K562 treated with DMSO at 1 percent for 24 hours (cell line): ENCODE results near the gene ZNF319. TPM values are rescaled to one million over a fixed set of nuclear protein-coding genes. Genes with fewer than 3 reads are reported as not detected.

ENCODE experiments used
- total RNA-seq: library from RNA; unstranded; fragments of 300-600 nt; gene quantifications from 2 replicates; pipeline ENCODE4 v1.2.3, GENCODE V29; 2022; ENCODE audit warnings: low read depth; ENCODE audit not compliant: insufficient read depth

Gene ZNF319
- 11.2 and 16.3 TPM in 2 replicates for total RNA-seq

DNA sequence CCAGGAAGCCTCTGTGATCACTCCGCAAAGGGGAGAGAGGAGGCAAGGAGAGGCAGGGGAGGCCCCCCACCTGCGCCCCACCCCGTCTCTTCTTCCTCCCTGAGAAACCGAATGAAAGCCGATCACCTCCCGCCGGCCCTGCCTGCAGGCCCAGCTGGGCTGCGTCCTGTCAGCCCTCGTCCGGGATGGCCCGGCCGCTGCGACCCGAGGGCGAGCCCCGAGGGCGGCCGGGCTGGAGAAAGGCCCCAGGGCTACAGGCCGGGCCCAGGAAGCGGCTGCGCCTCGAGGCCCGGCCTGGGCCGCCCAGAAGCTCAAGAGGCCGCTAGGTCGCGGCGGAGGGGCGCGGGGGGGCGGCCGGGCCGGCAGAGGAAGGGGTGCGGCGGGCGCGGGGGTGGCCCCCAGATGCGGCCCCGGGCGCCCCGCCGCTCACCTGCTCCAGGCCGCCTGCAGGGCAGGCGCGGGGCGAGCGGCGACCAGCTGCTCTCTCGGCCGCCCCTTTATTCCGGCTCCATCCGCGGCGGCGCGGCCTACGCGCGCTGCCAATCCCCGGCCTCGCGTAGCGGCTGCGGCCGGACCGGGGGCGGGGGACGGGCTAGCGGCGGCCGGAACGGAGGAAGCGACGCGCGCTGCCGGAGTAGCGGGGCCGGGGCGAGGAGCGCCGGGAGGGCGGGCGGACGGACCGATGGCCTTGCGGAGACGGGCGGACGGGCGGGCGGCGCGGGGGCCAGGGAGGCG, at the start of gene ZNF319:
ZNF319 (minus strand) TSS at position 702 of the 735 bp plus-strand sequence. CDS start 2,407 bp downstream, outside the sequence.

DNA sequence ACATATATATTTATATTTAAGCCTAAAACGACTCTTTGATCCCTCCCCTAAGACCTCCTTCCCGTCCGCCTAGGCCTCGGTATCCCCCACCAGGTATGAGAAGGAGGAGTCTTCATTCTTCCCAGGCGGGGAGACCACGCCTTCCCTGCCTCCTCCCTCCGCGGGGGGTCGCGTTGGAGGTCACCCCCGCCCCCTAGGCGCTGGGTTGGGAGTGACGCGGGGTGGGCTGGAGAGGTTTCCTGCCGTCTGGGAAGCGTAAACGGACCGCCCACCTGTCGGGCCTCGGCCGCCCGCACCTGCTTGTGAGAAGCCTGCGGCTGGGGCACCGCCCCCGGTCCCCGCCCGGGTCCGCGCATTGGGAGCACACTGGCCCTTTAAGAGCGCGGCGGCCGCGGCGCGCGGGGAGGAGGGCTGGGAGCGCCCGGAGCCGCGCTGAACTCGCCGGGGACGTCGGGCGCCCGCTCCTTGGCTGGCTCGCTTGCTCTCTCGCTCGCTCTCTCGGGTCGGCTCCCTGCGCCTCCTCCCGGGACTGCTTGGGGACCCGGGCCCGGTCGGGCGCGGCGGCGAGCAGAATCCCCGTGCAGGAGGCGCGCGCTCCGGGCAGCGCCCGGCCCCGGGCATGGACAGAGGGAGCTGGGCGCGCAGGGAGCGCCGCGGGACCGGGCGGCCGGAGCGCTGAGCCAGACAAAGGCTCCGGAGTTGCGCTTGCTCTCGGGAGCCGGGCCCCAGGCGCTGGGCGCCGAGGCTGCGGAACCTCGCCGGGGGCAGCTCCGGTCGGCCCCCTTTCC, 25.1 kb upstream of the ZNF319 start, which contains the start of gene MMP15:
MMP15 (plus strand) TSS at position 404 of the 788 bp plus-strand sequence. CDS start 597 bp downstream, outside the sequence.

GRCh38 chr16:58000706-58001676, 519 bp upstream of the ZNF319 start, which contains the start of gene USB1:
TSS of gene USB1 (plus strand) at chr16:58001407. CDS start at chr16:58001484, 77 bp downstream.

DNA sequence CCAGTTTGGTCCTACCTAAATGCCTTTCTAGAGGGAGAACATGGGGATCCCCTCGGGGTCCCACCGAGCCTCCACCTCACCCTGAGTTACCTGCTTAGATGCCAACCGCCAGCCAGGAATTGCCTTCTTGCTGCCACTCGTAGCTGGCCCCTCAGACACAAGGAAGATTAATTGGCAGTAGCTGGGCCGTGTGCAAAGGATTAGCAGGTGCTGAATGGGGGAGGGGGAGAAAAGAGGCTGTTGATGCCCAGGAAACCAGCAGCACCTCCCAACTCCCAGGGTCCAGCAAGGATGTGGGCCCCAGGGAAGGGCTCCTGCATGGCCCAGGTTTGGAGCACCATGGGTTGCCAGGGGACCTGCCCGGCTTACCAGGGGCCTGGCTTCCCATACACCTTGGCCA, 29.5 kb downstream of the ZNF319 start, which contains the start of gene CNGB1:
CNGB1 (minus strand) TSS at position 159 of the 400 bp plus-strand sequence. CDS start 3,842 bp downstream, outside the sequence.

Other genes starting within 250 kb of the ZNF319 start
- 70.4 and 87.2 TPM in 2 replicates for gene KIFC3, start 198.2 kb downstream of the ZNF319 start, total RNA-seq
- gene CNGB1, start 29.5 kb downstream of the ZNF319 start, total RNA-seq = not detected in 2 replicates
- 93.4 and 98.8 TPM in 2 replicates for gene USB1, start 735 bp upstream of the ZNF319 start, total RNA-seq
- 13.8 and 14.0 TPM in 2 replicates for gene MMP15, start 25.1 kb upstream of the ZNF319 start, total RNA-seq
- 63.4 and 75.8 TPM in 2 replicates for gene CFAP20, start 128.7 kb upstream of the ZNF319 start, total RNA-seq
- 88.2 and 92.1 TPM in 2 replicates for gene CSNK2A2, start 197.4 kb upstream of the ZNF319 start, total RNA-seq